HCT116 (cell line): ENCODE results near the gene IL4. TPM values are rescaled to one million over a fixed set of nuclear protein-coding genes. Genes with fewer than 3 reads are reported as not detected.

Experiments
- ATAC-seq: fragments of 200-7000 bp; cut with Tn5 transposase; 2 replicates; pipeline ENCODE4 v1.9.1; 2020; ENCODE audit warnings: mild to moderate bottlenecking, moderate library complexity
- BruUV-seq: library from RNA; stranded (reverse); fragments of 400-500 nt; replicated peaks from 2 replicates; lab custom pipeline; 2021; lab: Mats Ljungman, UMichigan
- CTCF ChIA-PET: fragments of 300-600 bp; sonication (Branson Sonifier 250); formaldehyde crosslinking; loops from one replicate; lab custom pipeline; 2021; ENCODE audit warnings: antibody characterized with exemption; lab: Charles Lee
- POLR2A ChIA-PET: fragments of 300-600, 350-600 bp; sonication (Branson Sonifier 250); formaldehyde crosslinking; loops from one replicate; lab custom pipeline; 2021; ENCODE audit warnings: antibody characterized with exemption; lab: Charles Lee
- RAD21 ChIA-PET, 2 experiments: fragments of 300-600 bp; sonication (Branson Sonifier 250); formaldehyde crosslinking; loops; one replicate each; lab custom pipeline; 2023; ENCODE audit warnings: low total read pairs in 2 of 2; ENCODE audit not compliant: uncharacterized antibody in 2 of 2, unreplicated experiment in 2 of 2, low non-redundant PET in 1 of 2; lab: Charles Lee
- DNase-seq: peaks from one replicate; pipeline ENCODE4 v3.0.0-alpha.2; 2010; ENCODE audit warnings: low read depth, low spot score
- H2AFZ ChIP-seq: fragments of 200-600 bp; shearing (Covaris generic), sonication (generic); 2 replicates; pipeline ENCODE4 v1.6.1; 2017; ENCODE audit warnings: low read depth, mixed run types, mixed read lengths, antibody characterized with exemption, low read length; ENCODE audit not compliant: poor library complexity, severe bottlenecking
- H3K27ac ChIP-seq: 2 replicates; pipeline ENCODE4 v1.5.1; 2012; ENCODE audit warnings: low read depth, low read length
- H3K27me3 ChIP-seq: fragments of 200-600 bp; sonication (generic); 2 replicates; pipeline ENCODE4 v1.6.1; 2016; ENCODE audit warnings: mixed run types, low read length, mixed read lengths; ENCODE audit not compliant: insufficient read depth
- H3K36me3 ChIP-seq, 2 experiments: fragments of 200-500 bp in 1 of 2; fragments of 200-600 bp in 1 of 2; sonication (Bioruptor generic) in 1 of 2; sonication (generic) in 1 of 2; 2 replicates each; pipeline versions ENCODE4 v1.5.1 to v1.6.1; 2014 to 2016; ENCODE audit warnings: low read length in 2 of 2, inconsistent platforms in 1 of 2, mixed read lengths in 1 of 2, mixed run types in 1 of 2; ENCODE audit not compliant: insufficient read depth in 2 of 2, control insufficient read depth in 1 of 2
- H3K4me1 ChIP-seq, 2 experiments: fragments of 200-600 bp in 1 of 2; sonication (generic) in 1 of 2; 2 replicates each; pipeline versions ENCODE4 v1.5.1 to v1.6.1; 2012 to 2017; ENCODE audit warnings: low read length in 2 of 2, inconsistent platforms in 1 of 2, mild to moderate bottlenecking in 1 of 2, mixed read lengths in 1 of 2, mixed run types in 1 of 2, moderate library complexity in 1 of 2; ENCODE audit not compliant: insufficient read depth in 2 of 2, control insufficient read depth in 1 of 2
- H3K4me2 ChIP-seq: fragments of 200-600 bp; sonication (generic); 2 replicates; pipeline ENCODE4 v1.6.1; 2017; ENCODE audit warnings: mixed run types, low read length, mixed read lengths
- H3K4me3 ChIP-seq, 2 experiments: fragments of 200-600 bp in 1 of 2; sonication (generic) in 1 of 2; replicated peaks in 1 of 2; 2 replicates each; pipeline ENCODE4 v1.5.1; 2011 to 2016; ENCODE audit warnings: low read length in 2 of 2, control low read depth in 1 of 2, low read depth in 1 of 2, mild to moderate bottlenecking in 1 of 2, mixed read lengths in 1 of 2, mixed run types in 1 of 2
- H3K79me2 ChIP-seq: fragments of 200-600 bp; sonication (generic); 2 replicates; pipeline ENCODE4 v1.6.1; 2017; ENCODE audit warnings: mild to moderate bottlenecking, mixed run types, low read length, moderate library complexity, mixed read lengths; ENCODE audit not compliant: insufficient read depth
- H3K9ac ChIP-seq: fragments of 200-600 bp; sonication (generic); 2 replicates; pipeline ENCODE4 v1.6.1; 2016; ENCODE audit warnings: low read length, mixed read lengths
- H3K9me2 ChIP-seq: fragments of 200-600 bp; sonication (generic), shearing (Covaris generic); 2 replicates; pipeline ENCODE4 v1.6.1; 2017; ENCODE audit warnings: mixed run types, mild to moderate bottlenecking, moderate library complexity; ENCODE audit not compliant: insufficient read depth
- H3K9me3 ChIP-seq, 2 experiments: fragments of 200-500 bp in 1 of 2; fragments of 200-600 bp in 1 of 2; sonication (Bioruptor generic) in 1 of 2; sonication (generic) in 1 of 2; 2 replicates each; pipeline ENCODE4 v1.6.1; 2014 to 2017; ENCODE audit warnings: low read length in 2 of 2, mixed read lengths in 2 of 2, inconsistent platforms in 1 of 2, low read depth in 1 of 2, mild to moderate bottlenecking in 1 of 2, mixed run types in 1 of 2, moderate library complexity in 1 of 2; ENCODE audit not compliant: control insufficient read depth in 1 of 2, insufficient read depth in 1 of 2
- H4K20me1 ChIP-seq: fragments of 200-600 bp; sonication (generic), shearing (Covaris generic); 2 replicates; pipeline ENCODE4 v1.6.1; 2017; ENCODE audit warnings: mixed run types, mild to moderate bottlenecking, moderate library complexity; ENCODE audit not compliant: insufficient read depth
- EZH2phosphoT487 ChIP-seq: fragments of 200-600 bp; IDR thresholded peaks from 2 replicates; pipeline ENCODE4 v1.6.1; 2018; ENCODE audit warnings: antibody characterized with exemption, borderline replicate concordance
- JUND ChIP-seq: IDR thresholded peaks from 2 replicates; pipeline ENCODE4 v1.6.1; 2012
- POLR2AphosphoS5 ChIP-seq: IDR thresholded peaks from 2 replicates; pipeline ENCODE4 v1.6.1; 2011; ENCODE audit warnings: mild to moderate bottlenecking, low read depth, low read length, moderate library complexity
- RAD21 ChIP-seq: IDR thresholded peaks from 2 replicates; pipeline ENCODE4 v1.6.1; 2012; ENCODE audit warnings: low read depth, mild to moderate bottlenecking
- SRF ChIP-seq: IDR thresholded peaks from 2 replicates; pipeline ENCODE4 v1.6.1; 2012; ENCODE audit warnings: low read depth
- ZNF274 ChIP-seq: fragments of 200-500 bp; sonication (Bioruptor generic); IDR thresholded peaks from 2 replicates; pipeline ENCODE4 v1.6.1; 2014; ENCODE audit warnings: mild to moderate bottlenecking, low read depth, low read length, inconsistent platforms
- intact Hi-C: fragments of 100-400 bp; cut with micrococcal nuclease; formaldehyde crosslinking; loops from 2 replicates; pipeline ENCODE4 v1.10.0; 2022
- total RNA-seq: library from RNA; stranded (reverse); gene quantifications from one replicate; pipeline ENCODE4 v1.2.1, GENCODE V29; 2021; ENCODE audit not compliant: unreplicated experiment
- TF ChIP-seq, protein P1 (sequence below): IDR thresholded peaks from 2 replicates; pipeline ENCODE4 v1.6.1; 2011; ENCODE audit warnings: mild to moderate bottlenecking, low read length, moderate library complexity; ENCODE audit not compliant: insufficient replicate concordance; ENCODE audit errors: extremely low read depth
- TF ChIP-seq, protein P2 (sequence below): IDR thresholded peaks from 2 replicates; pipeline ENCODE4 v1.6.1; 2012
- TF ChIP-seq, protein P3 (sequence below): IDR thresholded peaks from 2 replicates; pipeline ENCODE4 v1.6.1; 2012; ENCODE audit warnings: low read depth

Gene IL4
- total RNA-seq, 1 experiment from 2014 or later: not detected

DNA sequence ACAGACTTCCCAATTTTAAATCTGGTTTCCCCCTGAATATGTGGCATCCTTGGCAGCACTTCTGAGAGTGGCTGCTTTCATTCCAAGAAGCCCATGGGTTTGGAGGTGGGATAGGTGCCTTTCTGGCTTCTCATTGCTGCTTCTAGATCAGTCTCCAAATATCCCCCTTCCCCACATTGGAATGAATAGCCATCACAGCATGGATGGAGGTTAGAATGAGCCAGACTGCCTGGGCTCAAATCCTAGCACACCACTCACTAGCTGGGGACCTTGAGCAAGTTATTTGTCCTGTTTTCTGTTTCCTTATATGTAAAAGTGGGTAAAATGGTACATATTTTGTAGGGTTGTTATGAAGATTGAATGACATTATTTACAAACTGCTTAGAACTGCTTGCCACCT, 29.6 kb upstream of the IL4 start (continued):
- TF ChIP-seq, protein P1, sequence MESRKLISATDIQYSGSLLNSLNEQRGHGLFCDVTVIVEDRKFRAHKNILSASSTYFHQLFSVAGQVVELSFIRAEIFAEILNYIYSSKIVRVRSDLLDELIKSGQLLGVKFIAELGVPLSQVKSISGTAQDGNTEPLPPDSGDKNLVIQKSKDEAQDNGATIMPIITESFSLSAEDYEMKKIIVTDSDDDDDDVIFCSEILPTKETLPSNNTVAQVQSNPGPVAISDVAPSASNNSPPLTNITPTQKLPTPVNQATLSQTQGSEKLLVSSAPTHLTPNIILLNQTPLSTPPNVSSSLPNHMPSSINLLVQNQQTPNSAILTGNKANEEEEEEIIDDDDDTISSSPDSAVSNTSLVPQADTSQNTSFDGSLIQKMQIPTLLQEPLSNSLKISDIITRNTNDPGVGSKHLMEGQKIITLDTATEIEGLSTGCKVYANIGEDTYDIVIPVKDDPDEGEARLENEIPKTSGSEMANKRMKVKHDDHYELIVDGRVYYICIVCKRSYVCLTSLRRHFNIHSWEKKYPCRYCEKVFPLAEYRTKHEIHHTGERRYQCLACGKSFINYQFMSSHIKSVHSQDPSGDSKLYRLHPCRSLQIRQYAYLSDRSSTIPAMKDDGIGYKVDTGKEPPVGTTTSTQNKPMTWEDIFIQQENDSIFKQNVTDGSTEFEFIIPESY: no peak
- TF ChIP-seq EZH2phosphoT487 (no peak), JUND (no peak), SRF (no peak), ZNF274 (no peak)
- TF ChIP-seq, protein P2, sequence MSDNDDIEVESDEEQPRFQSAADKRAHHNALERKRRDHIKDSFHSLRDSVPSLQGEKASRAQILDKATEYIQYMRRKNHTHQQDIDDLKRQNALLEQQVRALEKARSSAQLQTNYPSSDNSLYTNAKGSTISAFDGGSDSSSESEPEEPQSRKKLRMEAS: no peak
- TF ChIP-seq, protein P3, sequence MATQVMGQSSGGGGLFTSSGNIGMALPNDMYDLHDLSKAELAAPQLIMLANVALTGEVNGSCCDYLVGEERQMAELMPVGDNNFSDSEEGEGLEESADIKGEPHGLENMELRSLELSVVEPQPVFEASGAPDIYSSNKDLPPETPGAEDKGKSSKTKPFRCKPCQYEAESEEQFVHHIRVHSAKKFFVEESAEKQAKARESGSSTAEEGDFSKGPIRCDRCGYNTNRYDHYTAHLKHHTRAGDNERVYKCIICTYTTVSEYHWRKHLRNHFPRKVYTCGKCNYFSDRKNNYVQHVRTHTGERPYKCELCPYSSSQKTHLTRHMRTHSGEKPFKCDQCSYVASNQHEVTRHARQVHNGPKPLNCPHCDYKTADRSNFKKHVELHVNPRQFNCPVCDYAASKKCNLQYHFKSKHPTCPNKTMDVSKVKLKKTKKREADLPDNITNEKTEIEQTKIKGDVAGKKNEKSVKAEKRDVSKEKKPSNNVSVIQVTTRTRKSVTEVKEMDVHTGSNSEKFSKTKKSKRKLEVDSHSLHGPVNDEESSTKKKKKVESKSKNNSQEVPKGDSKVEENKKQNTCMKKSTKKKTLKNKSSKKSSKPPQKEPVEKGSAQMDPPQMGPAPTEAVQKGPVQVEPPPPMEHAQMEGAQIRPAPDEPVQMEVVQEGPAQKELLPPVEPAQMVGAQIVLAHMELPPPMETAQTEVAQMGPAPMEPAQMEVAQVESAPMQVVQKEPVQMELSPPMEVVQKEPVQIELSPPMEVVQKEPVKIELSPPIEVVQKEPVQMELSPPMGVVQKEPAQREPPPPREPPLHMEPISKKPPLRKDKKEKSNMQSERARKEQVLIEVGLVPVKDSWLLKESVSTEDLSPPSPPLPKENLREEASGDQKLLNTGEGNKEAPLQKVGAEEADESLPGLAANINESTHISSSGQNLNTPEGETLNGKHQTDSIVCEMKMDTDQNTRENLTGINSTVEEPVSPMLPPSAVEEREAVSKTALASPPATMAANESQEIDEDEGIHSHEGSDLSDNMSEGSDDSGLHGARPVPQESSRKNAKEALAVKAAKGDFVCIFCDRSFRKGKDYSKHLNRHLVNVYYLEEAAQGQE: no peak

DNA sequence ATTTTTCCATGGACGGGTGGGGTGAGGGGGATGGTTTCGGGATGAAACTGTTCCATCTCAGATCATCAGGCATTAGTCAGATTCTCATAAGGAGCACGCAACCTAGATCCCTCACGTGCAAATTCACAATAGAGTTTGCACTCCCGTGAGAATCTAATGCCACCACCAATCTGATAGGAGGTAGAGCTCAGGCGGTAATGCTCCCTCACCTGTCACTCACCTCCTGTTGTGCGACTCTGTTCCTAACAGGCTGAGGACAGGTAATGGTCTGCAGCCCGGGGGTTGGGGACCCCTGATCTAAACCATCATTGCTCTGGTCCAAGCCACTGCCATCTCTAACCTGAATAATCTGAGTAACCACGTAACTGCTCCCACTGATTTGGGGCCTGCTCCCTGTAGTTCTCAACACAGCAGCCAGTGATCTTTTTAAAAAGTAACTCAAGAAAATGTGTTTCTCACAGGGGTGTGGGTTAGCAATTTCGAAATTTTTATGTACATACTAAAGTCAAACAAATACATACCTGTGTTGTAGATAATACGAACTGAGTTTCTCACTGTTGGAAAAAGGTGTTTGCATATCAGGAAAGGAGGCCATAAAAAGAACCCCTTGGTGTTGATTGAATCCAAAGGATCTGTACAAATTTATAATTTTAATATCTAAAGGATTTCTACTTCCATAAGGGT, 27.1 kb upstream of the IL4 start:
- RAD21 ChIA-PET: no interaction called here
- no peaks in the 10 kb centered on the region for H3K79me2 ChIP-seq
- no TSS peak for BruUV-seq
- H3K4me2 ChIP-seq: no peak overlapping the region
- H3K9ac ChIP-seq: no peak overlapping the region
- peaks cover 8 to 13% of the 10 kb centered on the region in 2 experiments; a peak in 3 of 4 replicates for H3K36me3 ChIP-seq
- no peak overlapping the region for H3K4me3 ChIP-seq
- POLR2A ChIA-PET: no interaction called here
- no peaks in the 10 kb centered on the region for H3K9me2 ChIP-seq
- no peaks in the 10 kb centered on the region for H3K4me1 ChIP-seq
- ATAC-seq: no peak
- no peak overlapping the region for H3K27ac ChIP-seq
- H4K20me1 ChIP-seq: no peaks in the 10 kb centered on the region
- TF ChIP-seq POLR2AphosphoS5 (peak; percentile 0; the same call in 1 of the 2 replicates), RAD21 (no peak)
- intact Hi-C loops: no loop called here
- no peak for DNase-seq
- H3K9me3 ChIP-seq: 0 out of 4 replicates have a peak, but pooled peaks cover 0 to 4% of the 10 kb centered on the region in 2 experiments
- no peak overlapping the region for H2AFZ ChIP-seq
- H3K27me3 ChIP-seq: no peaks in the 10 kb centered on the region
- CTCF ChIA-PET: no interaction called here
